Keratinocyte (primary cell): Measurements from ENCODE around the gene TRAF5.

ENCODE experiments used
- EZH2 ChIP-seq: IDR thresholded peaks from one replicate; pipeline ENCODE4 v1.6.1; 2012; ENCODE audit warnings: inconsistent platforms, mild to moderate bottlenecking, low read length, moderate library complexity
- TF ChIP-seq, protein P1 (sequence below), 3 experiments: IDR thresholded peaks in 1 of 3; conservative IDR thresholded peaks in 1 of 3; optimal IDR thresholded peaks in 1 of 3; 2 replicates in 2 of 3; 3 replicates in 1 of 3; pipeline versions ENCODE3 to v1.5.1; 2011; ENCODE audit warnings: low read length in 3 of 3, mild to moderate bottlenecking in 3 of 3, moderate library complexity in 2 of 3, control low read depth in 1 of 3, inconsistent platforms in 1 of 3; ENCODE audit not compliant: insufficient read depth in 2 of 3; ENCODE audit errors: extremely low read depth in 1 of 3

DNA sequence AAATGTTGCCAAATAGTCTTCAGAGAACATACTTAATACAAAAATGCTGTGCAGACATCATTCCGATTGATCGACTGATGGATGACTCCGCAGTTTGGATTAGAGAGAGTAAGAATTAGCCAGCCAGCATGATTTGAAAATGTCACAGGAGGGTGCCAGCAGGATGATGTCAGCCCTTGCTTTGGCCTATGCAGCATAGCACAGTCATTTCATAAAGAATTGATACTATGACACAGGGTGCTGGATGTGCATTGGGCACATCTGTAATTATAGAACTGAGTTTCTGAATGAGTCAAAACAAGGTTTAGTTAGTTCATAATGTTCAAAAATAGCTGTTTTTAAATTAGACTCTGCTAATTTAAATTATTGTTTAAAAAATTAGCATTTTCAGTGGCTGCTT, 21.6 kb upstream of the TRAF5 start:
- TF ChIP-seq EZH2, result no peak
- TF ChIP-seq, protein P1, sequence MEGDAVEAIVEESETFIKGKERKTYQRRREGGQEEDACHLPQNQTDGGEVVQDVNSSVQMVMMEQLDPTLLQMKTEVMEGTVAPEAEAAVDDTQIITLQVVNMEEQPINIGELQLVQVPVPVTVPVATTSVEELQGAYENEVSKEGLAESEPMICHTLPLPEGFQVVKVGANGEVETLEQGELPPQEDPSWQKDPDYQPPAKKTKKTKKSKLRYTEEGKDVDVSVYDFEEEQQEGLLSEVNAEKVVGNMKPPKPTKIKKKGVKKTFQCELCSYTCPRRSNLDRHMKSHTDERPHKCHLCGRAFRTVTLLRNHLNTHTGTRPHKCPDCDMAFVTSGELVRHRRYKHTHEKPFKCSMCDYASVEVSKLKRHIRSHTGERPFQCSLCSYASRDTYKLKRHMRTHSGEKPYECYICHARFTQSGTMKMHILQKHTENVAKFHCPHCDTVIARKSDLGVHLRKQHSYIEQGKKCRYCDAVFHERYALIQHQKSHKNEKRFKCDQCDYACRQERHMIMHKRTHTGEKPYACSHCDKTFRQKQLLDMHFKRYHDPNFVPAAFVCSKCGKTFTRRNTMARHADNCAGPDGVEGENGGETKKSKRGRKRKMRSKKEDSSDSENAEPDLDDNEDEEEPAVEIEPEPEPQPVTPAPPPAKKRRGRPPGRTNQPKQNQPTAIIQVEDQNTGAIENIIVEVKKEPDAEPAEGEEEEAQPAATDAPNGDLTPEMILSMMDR (optimal IDR thresholded peaks at IDR 0.05 in 1 of 3, IDR thresholded peaks at IDR 0.05 in 1 of 3, conservative IDR thresholded peaks at IDR 0.05 in 1 of 3; ENCODE audit: extremely low read depth in 1 of 3, insufficient read depth in 2 of 3, low read length in 3 of 3), result no peak
